VCaP (cell line): Measurements from ENCODE around the gene NECTIN4.

ENCODE experiments used
- H3K27ac ChIP-seq: fragments of 450-650 bp; 2 replicates; pipeline ENCODE4 v1.5.1; 2017
- TF ChIP-seq, protein P1 (sequence below): fragments of 450-650 bp; conservative IDR thresholded peaks from 2 replicates; pipeline ENCODE4 v1.5.1; 2017; ENCODE audit warnings: mild to moderate bottlenecking, moderate library complexity

The NECTIN4 gene

GRCh38 chr1:161086457-161086856, 2.9 kb downstream of the NECTIN4 start:
- H3K27ac ChIP-seq = no peak overlapping the region
- TF ChIP-seq, protein P1, sequence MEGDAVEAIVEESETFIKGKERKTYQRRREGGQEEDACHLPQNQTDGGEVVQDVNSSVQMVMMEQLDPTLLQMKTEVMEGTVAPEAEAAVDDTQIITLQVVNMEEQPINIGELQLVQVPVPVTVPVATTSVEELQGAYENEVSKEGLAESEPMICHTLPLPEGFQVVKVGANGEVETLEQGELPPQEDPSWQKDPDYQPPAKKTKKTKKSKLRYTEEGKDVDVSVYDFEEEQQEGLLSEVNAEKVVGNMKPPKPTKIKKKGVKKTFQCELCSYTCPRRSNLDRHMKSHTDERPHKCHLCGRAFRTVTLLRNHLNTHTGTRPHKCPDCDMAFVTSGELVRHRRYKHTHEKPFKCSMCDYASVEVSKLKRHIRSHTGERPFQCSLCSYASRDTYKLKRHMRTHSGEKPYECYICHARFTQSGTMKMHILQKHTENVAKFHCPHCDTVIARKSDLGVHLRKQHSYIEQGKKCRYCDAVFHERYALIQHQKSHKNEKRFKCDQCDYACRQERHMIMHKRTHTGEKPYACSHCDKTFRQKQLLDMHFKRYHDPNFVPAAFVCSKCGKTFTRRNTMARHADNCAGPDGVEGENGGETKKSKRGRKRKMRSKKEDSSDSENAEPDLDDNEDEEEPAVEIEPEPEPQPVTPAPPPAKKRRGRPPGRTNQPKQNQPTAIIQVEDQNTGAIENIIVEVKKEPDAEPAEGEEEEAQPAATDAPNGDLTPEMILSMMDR = no peak

- TF ChIP-seq, protein P1 = no peak
- no peak overlapping the region for H3K27ac ChIP-seq
Observed at GRCh38 chr1:161085165-161085564, 4.2 kb downstream of the NECTIN4 start.

GRCh38 chr1:161084597-161084988, 4.8 kb downstream of the NECTIN4 start:
- no peak overlapping the region for H3K27ac ChIP-seq
- TF ChIP-seq, protein P1 = no peak

DNA sequence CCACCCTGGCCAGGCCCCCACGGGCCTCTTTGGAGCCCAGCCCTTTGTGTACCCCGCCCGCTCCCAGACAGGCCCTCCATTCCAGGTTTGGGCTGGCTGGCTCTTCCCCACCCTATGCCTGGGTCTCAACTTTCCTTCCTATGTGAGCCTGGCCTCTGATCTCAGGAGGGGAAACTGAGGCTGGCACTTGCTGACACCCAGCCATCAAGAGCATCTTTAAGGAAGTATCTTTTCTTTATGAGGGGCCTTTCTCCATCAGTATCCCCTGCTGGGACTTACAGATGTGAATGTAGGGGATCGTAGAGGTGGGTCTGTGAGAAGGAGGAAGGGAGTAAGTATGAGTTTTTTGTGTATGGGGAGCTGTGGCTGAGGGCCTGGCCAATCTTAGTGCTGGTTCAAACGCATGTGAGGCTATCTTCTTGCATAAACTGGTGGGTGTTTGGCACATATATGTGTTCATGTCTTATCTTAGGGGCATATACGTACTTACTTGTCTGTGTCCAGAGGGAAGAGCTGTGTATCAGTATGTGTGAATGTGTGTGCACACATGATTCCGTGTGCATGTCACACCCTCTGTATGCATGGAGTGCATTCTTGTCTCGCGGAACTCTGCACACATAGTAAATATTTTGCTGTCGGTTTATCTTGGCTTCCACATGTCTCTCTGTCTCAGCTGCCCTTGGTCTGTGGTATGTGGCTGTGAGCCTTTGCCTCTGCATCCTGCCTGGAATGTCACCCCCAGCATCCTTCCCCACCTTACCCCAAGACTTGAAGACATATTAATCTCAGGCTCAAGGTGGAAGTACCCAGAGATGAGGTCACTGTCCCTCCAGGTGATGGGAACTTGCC, 5.4 kb downstream of the NECTIN4 start:
- H3K27ac ChIP-seq = no peak overlapping the region
- TF ChIP-seq, protein P1 = no peak

DNA sequence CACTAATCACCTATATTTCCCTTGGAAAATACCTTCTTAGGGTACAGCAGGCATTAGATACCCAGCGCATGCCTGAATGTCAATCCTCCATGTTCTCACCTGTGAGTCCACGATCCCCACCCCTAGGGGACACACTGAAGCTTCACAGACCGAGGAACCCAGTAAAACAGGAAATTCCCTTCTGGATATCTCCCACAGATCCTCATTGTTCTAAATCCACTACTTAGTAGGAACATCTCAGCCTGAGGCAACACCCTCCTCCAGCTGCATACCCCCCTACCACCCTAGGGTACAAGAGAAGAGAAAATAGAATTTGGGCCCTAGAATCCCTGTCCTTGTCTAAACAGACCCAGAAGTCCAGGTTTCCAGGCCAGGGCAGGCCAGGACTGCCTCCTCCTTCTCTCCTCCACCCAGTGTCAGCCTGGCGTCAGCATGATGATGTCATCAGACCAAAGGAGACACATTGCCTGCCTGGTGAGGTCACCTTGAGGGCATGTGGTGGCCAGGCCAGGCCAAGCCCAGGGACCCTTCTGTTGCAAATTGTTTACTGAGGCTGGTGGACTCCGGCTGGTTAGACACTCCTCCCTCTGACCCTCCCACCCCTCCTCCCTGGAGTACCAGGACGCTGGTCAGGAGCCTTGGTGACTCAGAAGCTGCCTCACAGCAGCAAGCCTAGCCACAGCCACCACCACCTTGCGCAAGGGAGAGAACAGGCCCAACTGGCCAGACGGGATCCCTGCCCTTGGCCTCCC, 6.2 kb downstream of the NECTIN4 start:
- TF ChIP-seq, protein P1 = no peak
- no peak overlapping the region for H3K27ac ChIP-seq

- TF ChIP-seq, protein P1 = no peak
- no peak overlapping the region for H3K27ac ChIP-seq
Observed at GRCh38 chr1:161082483-161082882, 6.9 kb downstream of the NECTIN4 start.

DNA sequence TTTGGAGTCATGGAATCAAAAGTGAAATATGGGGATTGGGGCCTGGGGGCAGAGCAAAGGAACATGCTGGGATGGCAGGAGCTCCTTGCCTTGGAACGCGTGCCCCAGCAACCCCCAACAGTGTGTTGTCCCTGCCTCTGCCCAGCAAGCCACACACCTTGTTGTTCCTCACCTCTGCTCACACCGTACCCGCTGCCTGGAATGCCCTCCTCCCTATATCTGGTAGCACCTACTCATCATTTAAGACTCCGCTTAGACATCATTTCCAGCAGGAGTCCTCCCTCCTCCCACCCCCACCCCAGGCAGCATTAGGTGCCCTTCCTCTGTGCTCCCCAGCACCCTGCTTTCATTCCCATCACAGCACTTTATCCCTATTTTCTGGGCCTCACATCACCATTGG, 7.8 kb downstream of the NECTIN4 start:
- TF ChIP-seq, protein P1 = no peak
- no peak overlapping the region for H3K27ac ChIP-seq
